A549 (cell line): ENCODE data around the gene KDM4E.

Experiments used
- CHD2 ChIP-seq: fragments of 150-350 bp; IDR thresholded peaks from 2 replicates; pipeline ENCODE4 v1.6.1; 2014; ENCODE audit warnings: low read length; ENCODE audit not compliant: partially characterized antibody
- CTCF ChIP-seq: fragments of >200 bp; sonication (Bioruptor Twin); formaldehyde crosslinking; IDR thresholded peaks from 3 replicates; pipeline ENCODE4 v1.5.1; 2016
- ELK1 ChIP-seq: fragments of 150-350 bp; IDR thresholded peaks from 2 replicates; pipeline ENCODE4 v1.6.1; 2014; ENCODE audit warnings: low read depth, mild to moderate bottlenecking, low read length
- JUN ChIP-seq, 2 experiments: fragments of >200 bp; sonication (Bioruptor Twin); formaldehyde crosslinking; IDR thresholded peaks; 2 replicates in 1 of 2; 3 replicates in 1 of 2; pipeline ENCODE4 v1.6.1; 2016 to 2017
- MAX ChIP-seq: IDR thresholded peaks from 2 replicates; pipeline ENCODE4 v1.6.1; 2012
- NPAS2 ChIP-seq: fragments of 250-450 bp; sonication (Bioruptor Pico); IDR thresholded peaks from 2 replicates; pipeline ENCODE4 v1.8.0; 2022; ENCODE audit warnings: mild to moderate bottlenecking, moderate library complexity, borderline replicate concordance
- POLR2A ChIP-seq: IDR thresholded peaks from 2 replicates; pipeline ENCODE4 v1.6.1; 2012; ENCODE audit warnings: mild to moderate bottlenecking, low read length
- REST ChIP-seq: fragments of 200-600 bp; sonication (generic); IDR thresholded peaks from 2 replicates; pipeline ENCODE4 v1.6.1; 2016; ENCODE audit warnings: antibody characterized with exemption, mild to moderate bottlenecking, moderate library complexity
- TFCP2L1 ChIP-seq: fragments of 250-450 bp; sonication (Bioruptor Pico); IDR thresholded peaks from 2 replicates; pipeline ENCODE4 v1.5.0; 2021; ENCODE audit warnings: mild to moderate bottlenecking
- ZNF302 ChIP-seq: fragments of 250-450 bp; sonication (Bioruptor Pico); IDR thresholded peaks from 2 replicates; pipeline ENCODE4 v1.9.0; 2021; ENCODE audit warnings: inconsistent platforms, mild to moderate bottlenecking, moderate library complexity

GRCh38 chr11:95011376-95011775, 13.7 kb upstream of the KDM4E start:
- TF ChIP-seq REST (no peak), POLR2A (no peak), NPAS2 (no peak), CTCF (no peak), TFCP2L1 (CRISPR knock-in tag) (no peak), MAX (no peak), CHD2 (no peak), JUN (IDR thresholded peaks at IDR 0.05) (no peak), ZNF302 (CRISPR knock-in tag) (no peak), ELK1 (no peak)
